Thoracic aorta (tissue), 2 donors: ENCODE data around the gene L3MBTL2. TPM values are rescaled to one million over a fixed set of nuclear protein-coding genes. Genes with fewer than 3 reads are reported as not detected.
A peak's percentile ranks its signal among the peaks of the same experiment; 100 is the strongest.

Experiments used
- ATAC-seq: fragments of 150-250 bp; one replicate; pipeline ENCODE4 v1.8.0; 2017; ENCODE audit warnings: low read depth; ENCODE audit not compliant: insufficient number of reproducible peaks, low FRiP score
- DNase-seq: peaks from one replicate; pipeline ENCODE4 v3.0.0-alpha.2; 2020; ENCODE audit warnings: low spot score
- H3K27ac ChIP-seq, 2 donors: fragments of 200-600 bp; sonication (generic); 1 replicate in 1 of 2; 2 replicates in 1 of 2; pipeline ENCODE4 v1.5.1; 2016; ENCODE audit warnings: mild to moderate bottlenecking in 2 of 2, moderate library complexity in 2 of 2
- H3K27me3 ChIP-seq: fragments of 200-600 bp; sonication (generic); replicated peaks from 2 replicates; pipeline ENCODE4 v1.6.0; 2016; ENCODE audit warnings: mild to moderate bottlenecking; ENCODE audit not compliant: insufficient read depth
- H3K36me3 ChIP-seq: fragments of 200-600 bp; sonication (generic); one replicate; pipeline ENCODE4 v1.5.1; 2016
- H3K4me1 ChIP-seq, 2 donors: fragments of 200-600 bp; sonication (generic); 1 replicate in 1 of 2; 2 replicates in 1 of 2; pipeline versions ENCODE4 v1.5.1 to v1.6.0; 2016; ENCODE audit warnings: low read depth in 2 of 2, mild to moderate bottlenecking in 1 of 2; ENCODE audit not compliant: control insufficient read depth in 1 of 2
- H3K4me3 ChIP-seq: fragments of 200-600 bp; sonication (generic); 2 replicates; pipeline ENCODE4 v1.5.1; 2016; ENCODE audit warnings: mild to moderate bottlenecking
- H3K9me3 ChIP-seq: fragments of 200-600 bp; sonication (generic); 2 replicates; pipeline ENCODE4 v1.5.1; 2016
- total RNA-seq, 2 donors: library from RNA; depleted of rRNA; stranded (reverse); fragments of >200 nt; gene quantifications; one replicate each; pipeline versions ENCODE4 v1.1.0 to v1.2.3, GENCODE V29; 2016
- TF ChIP-seq, protein P1 (sequence below): fragments of 200-600 bp; sonication (generic); IDR thresholded peaks from one replicate; pipeline ENCODE4 v1.5.1; 2019; ENCODE audit warnings: antibody characterized with exemption

Gene L3MBTL2
- total RNA-seq, 2 donors from 2014 or later: 14.8 to 21.4 TPM

DNA sequence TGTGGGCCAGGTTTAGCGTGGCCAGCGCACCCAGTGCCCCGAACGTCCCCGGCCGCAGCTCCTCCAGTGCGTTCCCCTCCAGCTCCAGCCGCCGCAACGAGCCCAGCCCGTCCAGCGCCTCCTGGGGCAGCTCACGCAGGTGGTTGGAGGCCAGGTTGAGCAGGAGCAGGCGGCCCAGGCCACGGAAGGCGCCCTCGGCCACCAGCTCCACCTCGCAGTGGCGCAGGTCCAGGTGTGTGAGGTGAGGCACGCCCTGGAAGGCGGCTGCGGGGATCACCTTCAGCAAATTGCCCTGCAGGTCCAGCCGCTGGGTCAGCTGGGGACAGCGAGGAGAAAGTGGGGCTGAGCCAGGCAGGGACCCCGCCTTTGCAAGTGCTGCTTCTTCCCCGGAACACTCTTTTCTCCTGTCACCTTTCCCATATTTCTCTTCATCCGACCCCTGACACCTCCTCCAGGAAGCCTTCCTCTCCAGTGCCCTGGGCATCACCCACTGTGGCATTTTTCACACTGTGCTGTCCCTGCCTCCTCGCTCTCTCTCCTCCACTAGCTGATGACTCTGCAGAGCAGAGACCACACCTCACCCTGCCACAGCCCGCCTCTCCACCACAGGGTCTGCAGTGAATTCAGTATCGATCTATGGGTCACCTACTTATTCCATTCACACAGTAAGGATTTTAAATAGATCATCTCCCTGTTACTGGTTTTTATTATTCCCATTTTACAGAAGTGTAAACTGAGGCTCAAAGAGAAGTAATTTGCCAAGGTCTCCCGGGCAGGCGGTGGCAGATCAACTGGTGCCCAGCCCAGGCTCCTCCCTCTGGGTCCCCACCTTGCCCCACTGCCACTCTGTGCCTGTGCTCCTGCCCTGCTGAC is 33.7 kb downstream of the L3MBTL2 start:
- no peaks in the 10 kb centered on the region for H3K9me3 ChIP-seq
- TF ChIP-seq, protein P1, sequence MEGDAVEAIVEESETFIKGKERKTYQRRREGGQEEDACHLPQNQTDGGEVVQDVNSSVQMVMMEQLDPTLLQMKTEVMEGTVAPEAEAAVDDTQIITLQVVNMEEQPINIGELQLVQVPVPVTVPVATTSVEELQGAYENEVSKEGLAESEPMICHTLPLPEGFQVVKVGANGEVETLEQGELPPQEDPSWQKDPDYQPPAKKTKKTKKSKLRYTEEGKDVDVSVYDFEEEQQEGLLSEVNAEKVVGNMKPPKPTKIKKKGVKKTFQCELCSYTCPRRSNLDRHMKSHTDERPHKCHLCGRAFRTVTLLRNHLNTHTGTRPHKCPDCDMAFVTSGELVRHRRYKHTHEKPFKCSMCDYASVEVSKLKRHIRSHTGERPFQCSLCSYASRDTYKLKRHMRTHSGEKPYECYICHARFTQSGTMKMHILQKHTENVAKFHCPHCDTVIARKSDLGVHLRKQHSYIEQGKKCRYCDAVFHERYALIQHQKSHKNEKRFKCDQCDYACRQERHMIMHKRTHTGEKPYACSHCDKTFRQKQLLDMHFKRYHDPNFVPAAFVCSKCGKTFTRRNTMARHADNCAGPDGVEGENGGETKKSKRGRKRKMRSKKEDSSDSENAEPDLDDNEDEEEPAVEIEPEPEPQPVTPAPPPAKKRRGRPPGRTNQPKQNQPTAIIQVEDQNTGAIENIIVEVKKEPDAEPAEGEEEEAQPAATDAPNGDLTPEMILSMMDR: no peak
- H3K36me3 ChIP-seq: no peaks in the 10 kb centered on the region
- no peak for DNase-seq
- ATAC-seq: no peak
- H3K27me3 ChIP-seq: no peaks in the 10 kb centered on the region
- peaks cover 4 to 14% of the 10 kb centered on the region in 2 donors for H3K4me1 ChIP-seq
- no peak overlapping the region for H3K27ac ChIP-seq
- peak overlapping the region; percentile 67 for H3K4me3 ChIP-seq

DNA sequence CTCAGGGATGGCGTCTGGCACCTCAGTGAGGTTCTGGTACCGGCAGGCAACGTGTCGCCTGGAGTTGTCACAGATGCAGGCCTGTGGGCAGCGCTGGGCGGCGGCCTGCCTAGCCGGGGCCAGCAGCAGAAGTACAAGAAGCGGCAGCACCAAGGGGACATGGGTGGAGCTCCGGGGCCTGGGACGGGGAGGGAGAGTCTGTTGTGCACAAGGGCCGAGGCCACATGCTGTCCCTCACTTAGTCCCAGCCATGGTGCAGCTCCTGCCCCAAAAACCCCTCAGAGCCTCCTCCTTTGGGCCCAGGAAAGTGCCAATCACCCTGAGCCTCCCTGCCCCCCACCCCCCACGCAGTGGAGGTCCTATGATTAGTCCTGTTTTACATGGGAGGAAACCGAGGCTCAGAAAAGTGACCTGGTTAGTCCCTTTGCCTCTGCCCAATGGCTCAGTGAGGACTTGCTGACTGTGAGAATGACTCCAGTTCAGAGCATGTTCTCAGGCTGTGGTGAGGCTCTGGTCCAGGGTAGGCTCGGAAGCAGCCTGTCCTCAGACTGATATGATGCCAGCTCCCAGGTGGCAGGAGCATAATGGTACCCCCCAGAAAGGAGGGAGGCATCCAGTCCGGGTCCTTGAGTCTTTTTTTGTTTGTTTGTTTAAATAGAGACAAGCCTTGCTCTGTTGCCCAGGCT is 34.5 kb downstream of the L3MBTL2 start:
- Histone ChIP-seq H3K27me3 (no peaks in the 10 kb centered on the region), H3K4me3 (no peak overlapping the region), H3K27ac (no peak overlapping the region), H3K9me3 (no peaks in the 10 kb centered on the region), H3K36me3 (no peaks in the 10 kb centered on the region), H3K4me1 (peaks cover 4 to 14% of the 10 kb centered on the region in 2 donors)
- TF ChIP-seq, protein P1: no peak
- DNase-seq (no peak), ATAC-seq (no peak)

GRCh38 chr22:41240377-41241132 is 35.4 kb downstream of the L3MBTL2 start, which contains the start of gene CHADL:
Gene CHADL, minus strand, starts transcription at chr22:41240931. Its CDS starts 50 bp downstream, at chr22:41240881.
- no peak for ATAC-seq
- H3K4me3 ChIP-seq: no peak within 1 kb of the TSS
- no peak within 1 kb of the TSS for H3K27ac ChIP-seq
- peaks cover 4 to 14% of the 10 kb centered on the region in 2 donors for H3K4me1 ChIP-seq
- H3K9me3 ChIP-seq: no peaks in the 10 kb centered on the region
- no peak for DNase-seq
- H3K36me3 ChIP-seq: peaks cover 3% of the 10 kb centered on the region
- TF ChIP-seq, protein P1: no peak
- no peaks in the 10 kb centered on the region for H3K27me3 ChIP-seq

- H3K4me1 ChIP-seq: peaks cover 4 to 14% of the 10 kb centered on the region in 2 donors
- ATAC-seq (no peak), DNase-seq (no peak)
- H3K9me3 ChIP-seq: no peaks in the 10 kb centered on the region
- no peak overlapping the region for H3K27ac ChIP-seq
- H3K36me3 ChIP-seq: peaks cover 3% of the 10 kb centered on the region
- TF ChIP-seq, protein P1: no peak
- no peak overlapping the region for H3K4me3 ChIP-seq
- H3K27me3 ChIP-seq: no peaks in the 10 kb centered on the region
Measured at GRCh38 chr22:41241133-41241676, 36.1 kb downstream of the L3MBTL2 start.
